ENCODE results near the gene FOLR1.

The FOLR1 gene

DNA sequence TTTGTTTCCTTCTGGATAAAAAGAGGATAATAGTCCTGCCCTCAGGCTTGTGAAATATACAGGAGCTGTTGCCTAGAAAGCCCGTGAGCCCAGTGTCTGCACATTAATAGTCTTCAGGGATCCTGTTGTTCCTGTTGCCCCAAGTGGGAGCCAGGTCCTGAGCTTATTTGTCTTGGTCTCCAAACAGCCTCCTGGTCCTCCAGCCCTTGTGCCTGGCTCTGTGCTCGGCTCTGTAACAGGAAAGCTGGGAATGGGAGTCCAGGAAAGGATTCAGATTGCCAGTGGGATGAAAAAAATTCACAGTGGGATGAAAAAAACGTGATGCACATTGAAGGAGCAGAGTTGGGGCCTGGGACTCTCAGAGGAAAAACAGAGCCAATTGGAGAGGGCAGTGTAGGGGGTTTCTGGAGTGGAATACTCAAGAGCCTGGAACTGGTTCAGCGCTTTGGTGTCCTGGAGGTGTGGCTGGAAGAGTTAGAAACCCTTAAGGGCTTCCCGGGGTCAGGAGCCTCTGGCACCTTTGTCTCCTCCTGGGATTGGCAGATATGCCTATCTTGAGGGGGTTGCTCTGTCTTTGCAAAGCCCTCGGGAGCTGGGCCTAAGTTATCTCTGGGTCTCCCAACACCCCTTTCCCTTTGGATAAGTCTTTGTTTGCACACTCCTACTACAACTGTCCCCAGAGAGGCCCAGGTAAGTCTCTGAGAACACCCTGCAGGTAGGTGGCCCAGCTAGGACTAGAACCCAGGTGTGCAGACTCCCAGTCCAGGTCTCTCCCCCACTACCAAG, 30.4 kb downstream of the FOLR1 start:
- TF ChIP-seq, protein P1, sequence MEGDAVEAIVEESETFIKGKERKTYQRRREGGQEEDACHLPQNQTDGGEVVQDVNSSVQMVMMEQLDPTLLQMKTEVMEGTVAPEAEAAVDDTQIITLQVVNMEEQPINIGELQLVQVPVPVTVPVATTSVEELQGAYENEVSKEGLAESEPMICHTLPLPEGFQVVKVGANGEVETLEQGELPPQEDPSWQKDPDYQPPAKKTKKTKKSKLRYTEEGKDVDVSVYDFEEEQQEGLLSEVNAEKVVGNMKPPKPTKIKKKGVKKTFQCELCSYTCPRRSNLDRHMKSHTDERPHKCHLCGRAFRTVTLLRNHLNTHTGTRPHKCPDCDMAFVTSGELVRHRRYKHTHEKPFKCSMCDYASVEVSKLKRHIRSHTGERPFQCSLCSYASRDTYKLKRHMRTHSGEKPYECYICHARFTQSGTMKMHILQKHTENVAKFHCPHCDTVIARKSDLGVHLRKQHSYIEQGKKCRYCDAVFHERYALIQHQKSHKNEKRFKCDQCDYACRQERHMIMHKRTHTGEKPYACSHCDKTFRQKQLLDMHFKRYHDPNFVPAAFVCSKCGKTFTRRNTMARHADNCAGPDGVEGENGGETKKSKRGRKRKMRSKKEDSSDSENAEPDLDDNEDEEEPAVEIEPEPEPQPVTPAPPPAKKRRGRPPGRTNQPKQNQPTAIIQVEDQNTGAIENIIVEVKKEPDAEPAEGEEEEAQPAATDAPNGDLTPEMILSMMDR (IDR thresholded peaks at IDR 0.05; ENCODE audit: insufficient read depth, low read depth, low read length, missing control alignments), result no peak
- no peak for DNase-seq (ENCODE audit: low read depth)
- peak overlapping the region; percentile 98 for H3K4me3 ChIP-seq (ENCODE audit: low read depth, low read length)

DNA sequence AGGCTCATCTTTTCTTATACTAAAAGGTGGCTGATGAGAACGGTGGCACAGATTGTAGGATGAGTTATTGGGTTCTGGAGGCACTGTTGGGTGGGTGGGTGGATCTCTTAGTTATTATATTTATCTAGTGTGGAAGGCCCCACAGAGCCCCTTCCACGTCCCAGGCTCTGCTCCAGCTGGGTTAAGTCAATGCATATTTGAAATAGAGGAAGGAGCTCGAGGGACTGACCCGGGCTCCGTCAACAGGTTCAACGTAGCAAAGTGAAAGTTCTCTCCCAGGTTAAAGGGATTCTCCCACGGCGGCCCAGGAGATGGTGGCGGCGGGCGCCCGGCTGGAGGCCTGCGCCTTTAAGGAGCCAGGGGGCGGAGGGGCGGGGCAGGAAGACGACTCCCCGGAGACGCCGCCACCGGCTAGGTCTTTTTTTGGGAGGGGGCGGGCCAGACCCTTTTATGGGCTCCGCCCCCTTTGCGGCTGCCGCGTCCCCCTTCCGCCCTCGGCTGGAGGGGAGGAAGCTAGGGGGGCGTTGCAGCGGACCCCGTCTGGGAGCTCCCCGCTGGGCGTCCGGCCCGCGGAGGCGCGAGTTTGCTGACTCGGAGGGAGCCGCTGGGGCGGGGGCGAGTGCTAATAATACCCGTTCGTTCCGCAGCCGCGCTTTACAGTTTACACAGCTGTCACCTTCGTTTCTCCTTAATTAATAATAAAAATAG, 31.1 kb downstream of the FOLR1 start:
- peak; percentile 98 for DNase-seq (ENCODE audit: low read depth)
- TF ChIP-seq, protein P1 (IDR thresholded peaks at IDR 0.05; ENCODE audit: insufficient read depth, low read depth, low read length, missing control alignments), result no peak
- peak overlapping the region; percentile 98 for H3K4me3 ChIP-seq (ENCODE audit: low read depth, low read length)

DNA sequence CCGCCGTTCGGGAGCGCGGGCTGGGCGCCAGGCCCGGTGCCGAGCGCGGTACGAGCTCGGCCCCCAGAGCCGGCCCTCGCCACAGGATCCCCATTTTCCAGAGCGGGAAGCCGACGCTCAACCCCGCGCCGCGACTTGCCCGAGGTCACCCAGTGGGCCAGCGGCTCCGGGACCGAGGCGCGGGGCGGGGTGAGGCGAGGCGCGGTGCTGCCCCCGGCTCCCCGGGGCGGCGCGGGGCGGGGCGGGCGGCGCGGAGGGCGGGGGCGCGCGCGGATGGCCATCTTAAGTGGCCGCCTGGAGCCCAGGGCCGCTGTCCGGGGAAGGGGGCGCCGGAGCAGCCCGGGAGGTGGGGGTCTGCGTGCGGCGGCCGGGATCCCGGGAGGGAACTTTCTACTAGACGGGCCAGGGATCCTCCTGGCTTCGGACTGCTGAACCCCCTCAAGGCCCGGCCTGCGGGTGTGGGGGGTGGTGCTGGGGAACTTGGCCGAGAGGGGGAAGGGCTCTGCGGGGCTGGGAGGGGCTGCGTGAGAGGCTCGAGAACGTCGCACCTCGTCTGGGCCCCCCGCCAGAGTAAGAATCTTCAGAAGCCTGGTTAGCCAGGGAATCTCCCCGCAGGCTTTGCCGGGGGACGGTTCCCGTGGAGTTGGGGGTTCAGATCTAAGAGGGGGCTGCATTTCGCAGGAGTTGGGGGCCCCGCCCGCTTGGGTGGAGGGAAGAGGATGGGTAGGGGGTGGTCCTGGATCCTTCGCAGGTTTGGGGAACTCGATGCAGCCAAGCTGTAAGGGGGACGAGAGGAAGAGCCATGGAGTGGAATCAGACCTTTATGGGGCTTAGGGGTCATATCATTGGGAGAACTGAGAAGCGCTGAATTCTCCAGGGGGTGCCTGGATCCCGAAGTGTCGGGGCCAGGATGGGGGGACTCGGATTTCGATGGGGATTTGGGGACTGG, 31.9 kb downstream of the FOLR1 start:
- TF ChIP-seq, protein P1 (IDR thresholded peaks at IDR 0.05; ENCODE audit: insufficient read depth, low read depth, low read length, missing control alignments), result no peak
- H3K4me3 ChIP-seq (ENCODE audit: low read depth, low read length), result peak overlapping the region; percentile 98
- DNase-seq (ENCODE audit: low read depth), result peak; percentile 69

DNA sequence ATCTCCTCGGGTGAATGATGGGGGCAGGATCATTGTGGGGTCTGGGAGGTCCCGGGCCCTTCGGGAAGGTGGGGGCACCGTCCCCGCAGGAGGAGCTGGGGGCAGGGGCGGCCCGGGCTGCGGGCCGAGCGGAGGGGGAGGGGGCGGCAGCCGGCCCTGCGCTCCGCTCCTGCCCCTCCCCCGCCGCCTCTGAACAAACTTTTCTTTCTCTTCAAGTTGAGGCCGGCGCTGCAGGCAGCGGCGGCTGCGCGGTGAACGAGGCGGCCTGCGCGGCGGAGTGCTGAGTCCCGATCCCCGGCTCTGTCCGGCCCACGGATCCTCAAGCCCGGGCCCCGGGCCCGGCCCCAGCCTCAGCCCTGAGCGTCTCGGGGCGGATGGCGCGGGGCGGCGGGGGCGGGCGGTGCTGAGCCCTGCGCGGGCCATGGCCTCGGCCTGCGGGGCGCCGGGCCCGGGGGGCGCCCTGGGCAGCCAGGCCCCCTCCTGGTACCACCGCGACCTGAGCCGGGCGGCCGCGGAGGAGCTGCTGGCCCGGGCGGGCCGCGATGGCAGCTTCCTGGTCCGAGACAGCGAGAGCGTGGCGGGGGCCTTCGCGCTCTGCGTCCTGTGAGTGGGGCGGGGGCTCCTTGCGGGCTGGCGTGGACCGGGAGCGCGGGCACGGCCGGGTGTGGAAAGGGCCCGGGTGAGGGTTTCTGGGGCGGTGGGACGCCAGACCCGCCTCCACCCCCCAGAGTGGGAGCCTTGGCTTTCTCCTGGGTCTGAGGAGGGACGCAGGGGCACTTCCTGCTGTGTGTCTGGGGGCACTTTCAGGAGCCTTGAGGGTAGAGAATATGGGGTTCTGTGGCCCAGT, 32.8 kb downstream of the FOLR1 start, which contains the start of gene INPPL1:
Gene INPPL1, plus strand, starts transcription at position 204 of the 847 bp plus-strand sequence. Its CDS starts 218 bp downstream, at position 422.
- peak within 1 kb of the TSS; percentile 98 for H3K4me3 ChIP-seq (ENCODE audit: low read depth, low read length)
- TF ChIP-seq, protein P1 (IDR thresholded peaks at IDR 0.05; ENCODE audit: insufficient read depth, low read depth, low read length, missing control alignments), result no peak
- DNase-seq (ENCODE audit: low read depth), result peak; percentile 60

DNA sequence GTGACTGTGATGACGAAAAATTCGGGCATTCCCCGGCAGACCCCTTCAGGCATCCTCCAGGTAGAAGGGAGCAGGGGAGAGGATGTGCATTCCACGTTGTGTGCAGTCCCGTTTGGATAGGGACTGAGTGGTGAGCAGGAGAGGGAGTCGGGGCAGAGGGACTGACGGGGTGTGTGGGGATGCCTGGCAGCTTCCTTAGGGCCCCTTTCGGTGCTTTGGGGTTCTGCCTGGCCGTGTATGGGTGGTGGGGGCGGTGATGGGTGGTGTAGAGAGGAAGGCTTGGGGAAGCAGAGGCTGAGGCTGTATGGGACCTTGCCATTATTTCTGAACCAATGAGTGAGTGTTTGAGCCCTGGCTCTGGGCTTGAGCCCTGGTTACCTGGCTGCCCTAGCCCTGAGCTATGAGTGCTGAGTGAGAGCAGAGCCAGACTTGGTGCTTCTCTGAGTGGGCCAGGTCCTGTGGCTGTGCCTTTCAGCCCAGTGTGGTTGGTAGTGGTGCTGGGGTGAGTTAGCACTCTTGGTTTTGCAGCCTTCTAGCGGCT, 33.5 kb downstream of the FOLR1 start:
- H3K4me3 ChIP-seq (ENCODE audit: low read depth, low read length), result peak overlapping the region; percentile 98
- TF ChIP-seq, protein P1 (IDR thresholded peaks at IDR 0.05; ENCODE audit: insufficient read depth, low read depth, low read length, missing control alignments), result no peak
- peak; percentile 32 for DNase-seq (ENCODE audit: low read depth)

Measured in GM12865 (cell line).